ENCODE data around the gene VAMP4. TPM values are rescaled to one million over a fixed set of nuclear protein-coding genes. Genes with fewer than 3 reads are reported as not detected.

VAMP4 gene
- total RNA-seq (10 to 100 TPM; 14.1 to 21.7 (median 16.3) TPM), polyA plus RNA-seq (1 to 10 TPM; 7.4 to 9.8 (median 8.0) TPM)
- long read RNA-seq, donor 1, full-length matches to known transcripts, result 4 of 4 reads
- long read RNA-seq, donor 1, partial matches to known transcripts, result 0 of 4 reads
- long read RNA-seq, donor 1, other reads (novel, unspliced or antisense), result 0 of 4 reads
- long read RNA-seq, donor 2, full-length matches to known transcripts, result 4 of 4 reads
- long read RNA-seq, donor 2, partial matches to known transcripts, result 0 of 4 reads
- long read RNA-seq, donor 2, other reads (novel, unspliced or antisense), result 0 of 4 reads

DNA sequence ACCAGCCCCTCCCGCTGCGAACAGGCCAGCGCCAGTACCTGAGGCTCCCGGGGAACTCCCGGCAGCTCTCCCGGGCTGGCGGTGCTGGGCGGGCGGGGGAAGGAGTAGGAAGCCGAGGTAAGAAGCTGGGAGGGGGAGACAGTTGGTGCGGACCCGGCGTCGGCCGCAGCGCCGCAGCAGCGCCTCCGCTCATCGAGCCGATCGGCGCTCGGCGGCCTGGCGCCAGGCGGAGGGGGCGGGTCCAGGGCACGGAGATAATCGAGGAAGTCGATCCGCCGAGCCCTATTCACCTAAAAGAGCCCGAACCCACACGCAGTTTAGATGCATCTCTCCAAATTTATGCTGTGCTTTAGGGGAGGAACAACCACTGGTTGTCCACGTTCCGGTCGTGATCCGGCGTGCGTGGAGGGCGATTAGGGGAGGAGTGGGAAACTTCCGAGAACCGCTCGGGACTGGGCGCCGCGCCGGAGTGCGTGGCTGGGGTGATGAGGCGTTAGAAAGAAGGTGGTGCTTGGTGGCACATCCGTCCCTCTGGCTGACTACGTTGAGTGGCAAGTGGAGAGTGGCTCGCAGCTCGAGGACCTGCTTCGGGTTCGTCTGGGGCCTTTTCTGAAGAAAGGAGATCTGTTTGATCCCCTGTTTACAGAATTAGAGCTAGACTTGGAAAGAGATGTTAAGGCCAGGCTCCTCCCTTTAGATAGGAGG, at the start of gene VAMP4:
VAMP4 (minus strand) TSS at position 194 of the 705 bp plus-strand sequence. CDS start 3,651 bp downstream, outside the sequence.
- TF ChIP-seq POLR2AphosphoS5 (IDR thresholded peaks at IDR 0.05), result peak; percentile 96 to 97 (median 97)
- TF ChIP-seq, protein P1, sequence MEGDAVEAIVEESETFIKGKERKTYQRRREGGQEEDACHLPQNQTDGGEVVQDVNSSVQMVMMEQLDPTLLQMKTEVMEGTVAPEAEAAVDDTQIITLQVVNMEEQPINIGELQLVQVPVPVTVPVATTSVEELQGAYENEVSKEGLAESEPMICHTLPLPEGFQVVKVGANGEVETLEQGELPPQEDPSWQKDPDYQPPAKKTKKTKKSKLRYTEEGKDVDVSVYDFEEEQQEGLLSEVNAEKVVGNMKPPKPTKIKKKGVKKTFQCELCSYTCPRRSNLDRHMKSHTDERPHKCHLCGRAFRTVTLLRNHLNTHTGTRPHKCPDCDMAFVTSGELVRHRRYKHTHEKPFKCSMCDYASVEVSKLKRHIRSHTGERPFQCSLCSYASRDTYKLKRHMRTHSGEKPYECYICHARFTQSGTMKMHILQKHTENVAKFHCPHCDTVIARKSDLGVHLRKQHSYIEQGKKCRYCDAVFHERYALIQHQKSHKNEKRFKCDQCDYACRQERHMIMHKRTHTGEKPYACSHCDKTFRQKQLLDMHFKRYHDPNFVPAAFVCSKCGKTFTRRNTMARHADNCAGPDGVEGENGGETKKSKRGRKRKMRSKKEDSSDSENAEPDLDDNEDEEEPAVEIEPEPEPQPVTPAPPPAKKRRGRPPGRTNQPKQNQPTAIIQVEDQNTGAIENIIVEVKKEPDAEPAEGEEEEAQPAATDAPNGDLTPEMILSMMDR (IDR thresholded peaks at IDR 0.05 in 8 of 11, conservative IDR thresholded peaks at IDR 0.05 in 3 of 11), result peak in 3 of 11 experiments; percentile 21 to 27 (median 22)
- TF ChIP-seq POLR2A (IDR thresholded peaks at IDR 0.05), result peak; percentile 25 to 69 (median 46)
- intact Hi-C loops (cut with DNase I; ENCODE audit: low total_unique reads), result loop anchor here (5.0 kb wide), 1 partner anchor 40 kb away; the partner anchor contains the start of gene METTL13
- Histone ChIP-seq H3K4me3 (peak within 1 kb of the TSS; percentile 62 to 95 (median 84)), H3K9me3 (no peaks in the 10 kb centered on the region), H3K4me1 (peaks cover 30 to 50% (median 39%) of the 10 kb centered on the region in 6 donors), H3K27me3 (replicated peaks in 1 of 7) (no peaks in the 10 kb centered on the region), H3K27ac (peak within 1 kb of the TSS; percentile 92 to 99 (median 97)), H3K36me3 (peaks cover 0 to 16% (median 7%) of the 10 kb centered on the region in 6 donors)
- peak; percentile 97 for DNase-seq
- 0 to 1% (median 0%) methylated on average over 35 to 57 of the region's 57 CpGs for WGBS, 5 donors

DNA sequence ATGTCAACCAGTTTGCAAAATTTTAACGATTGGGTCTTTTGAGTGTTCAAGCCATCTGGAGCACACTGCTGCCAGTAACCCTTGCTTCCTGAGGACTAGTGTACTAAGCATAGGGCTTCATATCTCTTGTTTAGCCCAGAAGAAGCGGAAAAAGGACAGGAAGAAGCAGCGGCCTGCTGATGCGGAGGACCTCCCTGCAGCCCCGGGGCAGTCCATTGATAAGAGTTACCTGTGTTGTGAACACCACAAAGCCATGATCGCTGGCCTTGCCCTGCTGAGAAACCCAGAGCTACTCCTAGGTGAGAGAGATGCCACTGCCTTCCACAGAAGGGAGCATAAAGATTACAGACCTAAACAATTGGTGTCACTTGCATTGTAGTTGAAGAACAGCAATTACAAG, 48.5 kb upstream of the VAMP4 start:
- TF ChIP-seq POLR2AphosphoS5 (IDR thresholded peaks at IDR 0.05), result no peak
- TF ChIP-seq, protein P1 (IDR thresholded peaks at IDR 0.05 in 8 of 11, conservative IDR thresholded peaks at IDR 0.05 in 3 of 11), result no peak
- no peak for TF ChIP-seq POLR2A (IDR thresholded peaks at IDR 0.05)
- Histone ChIP-seq H3K27me3 (replicated peaks in 1 of 7) (no peaks in the 10 kb centered on the region), H3K4me1 (peaks cover 0 to 22% (median 6%) of the 10 kb centered on the region in 6 donors), H3K9me3 (no peaks in the 10 kb centered on the region), H3K4me3 (no peak overlapping the region), H3K36me3 (peaks cover 23 to 100% (median 98%) of the 10 kb centered on the region in 6 donors), H3K27ac (no peak overlapping the region)
- 89 to 94% (median 91%) methylated on average over 6 of the region's 6 CpGs for WGBS, 5 donors
- no peak for DNase-seq
- intact Hi-C loops (cut with DNase I; ENCODE audit: low total_unique reads), result no loop called here

GRCh38 chr1:171788696-171789095, 46.8 kb upstream of the VAMP4 start:
- H3K36me3 ChIP-seq, result peaks cover 19 to 100% (median 89%) of the 10 kb centered on the region in 6 donors
- intact Hi-C loops (cut with DNase I; ENCODE audit: low total_unique reads), result loop anchor here (10.0 kb wide), 1 partner anchor 304 kb away; the partner anchor contains the start of gene PRRC2C
- H3K4me1 ChIP-seq, result peaks cover 9 to 38% (median 22%) of the 10 kb centered on the region in 6 donors
- H3K27ac ChIP-seq, result no peak overlapping the region
- H3K4me3 ChIP-seq, result no peak overlapping the region
- no peaks in the 10 kb centered on the region for H3K9me3 ChIP-seq
- DNase-seq, result no peak
- WGBS, 5 donors, result 84 to 96% (median 90%) methylated on average over 5 of the region's 5 CpGs
- H3K27me3 ChIP-seq (replicated peaks in 1 of 7), result no peaks in the 10 kb centered on the region
- TF ChIP-seq POLR2A (IDR thresholded peaks at IDR 0.05) (no peak), POLR2AphosphoS5 (IDR thresholded peaks at IDR 0.05) (no peak)
- TF ChIP-seq, protein P1 (IDR thresholded peaks at IDR 0.05 in 8 of 11, conservative IDR thresholded peaks at IDR 0.05 in 3 of 11), result no peak
